GM23338 (cell line): ENCODE results near the gene SLC52A1. TPM values are rescaled to one million over a fixed set of nuclear protein-coding genes. Genes with fewer than 3 reads are reported as not detected.

ENCODE experiments used
- ATAC-seq: fragments of 200-7000 bp; cut with Tn5 transposase; 3 replicates; pipeline ENCODE4 v1.9.1; 2020
- DNase-seq: peaks from one replicate; pipeline ENCODE4 v3.0.0-alpha.2; 2015; ENCODE audit warnings: low spot score
- H2AFZ ChIP-seq: fragments of 200-600 bp; sonication (generic); 2 replicates; pipeline ENCODE4 v1.8.0; 2016; ENCODE audit warnings: antibody characterized with exemption, mild to moderate bottlenecking, moderate library complexity
- H3F3A ChIP-seq: fragments of 200-600 bp; sonication (generic); replicated peaks from 2 replicates; pipeline ENCODE4 v1.8.0; 2017; ENCODE audit warnings: antibody characterized with exemption, mixed run types, low read depth
- H3K27ac ChIP-seq: fragments of 200-600 bp; sonication (generic); 2 replicates; pipeline ENCODE4 v1.6.1; 2016; ENCODE audit warnings: low read depth
- H3K27me3 ChIP-seq: fragments of 200-600 bp; sonication (generic); 2 replicates; pipeline ENCODE4 v1.8.0; 2016; ENCODE audit warnings: mild to moderate bottlenecking, mixed run types, moderate library complexity; ENCODE audit not compliant: insufficient read depth
- H3K36me3 ChIP-seq: fragments of 200-600 bp; sonication (generic); 2 replicates; pipeline ENCODE4 v1.8.0; 2016; ENCODE audit warnings: mild to moderate bottlenecking; ENCODE audit not compliant: insufficient read depth
- H3K4me1 ChIP-seq: fragments of 200-600 bp; sonication (generic); 2 replicates; pipeline ENCODE4 v1.8.0; 2016; ENCODE audit warnings: mild to moderate bottlenecking, moderate library complexity; ENCODE audit not compliant: insufficient read depth
- H3K4me2 ChIP-seq: fragments of 200-600 bp; sonication (generic); 2 replicates; pipeline ENCODE4 v1.7.1; 2017; ENCODE audit warnings: mixed run types
- H3K4me3 ChIP-seq: fragments of 200-600 bp; sonication (generic); 2 replicates; pipeline ENCODE4 v1.6.1; 2016; ENCODE audit warnings: mixed run types
- H3K79me2 ChIP-seq: fragments of 200-600 bp; sonication (generic); replicated peaks from 2 replicates; pipeline ENCODE4 v1.8.0; 2017; ENCODE audit warnings: mild to moderate bottlenecking; ENCODE audit not compliant: insufficient read depth
- H3K9me2 ChIP-seq: fragments of 200-600 bp; sonication (generic); 2 replicates; pipeline ENCODE4 v1.8.0; 2017; ENCODE audit not compliant: insufficient read depth
- H4K20me1 ChIP-seq: fragments of 200-600 bp; sonication (generic); replicated peaks from 2 replicates; pipeline ENCODE4 v1.8.0; 2017; ENCODE audit warnings: mild to moderate bottlenecking; ENCODE audit not compliant: insufficient read depth
- H3K27ac Mint-ChIP-seq: 2 replicates; pipeline ENCODE4 v1.8.0; 2020; ENCODE audit warnings: inconsistent platforms, mild to moderate bottlenecking, moderate library complexity, mixed read lengths
- H3K27me3 Mint-ChIP-seq: 3 replicates; pipeline ENCODE4 v1.8.0; 2022; ENCODE audit warnings: low read depth, mild to moderate bottlenecking, moderate library complexity, mixed read lengths, inconsistent platforms; ENCODE audit not compliant: insufficient read depth, poor library complexity
- H3K36me3 Mint-ChIP-seq: 3 replicates; pipeline ENCODE4 v1.8.0; 2021; ENCODE audit warnings: low read depth, mild to moderate bottlenecking, inconsistent platforms, moderate library complexity, mixed read lengths
- H3K4me1 Mint-ChIP-seq: 3 replicates; pipeline ENCODE4 v1.8.0; 2020; ENCODE audit warnings: mild to moderate bottlenecking, inconsistent platforms, mixed read lengths
- H3K4me3 Mint-ChIP-seq: 3 replicates; pipeline ENCODE4 v1.8.0; 2021; ENCODE audit warnings: moderate library complexity, mild to moderate bottlenecking, inconsistent platforms, mixed read lengths
- H3K9me3 Mint-ChIP-seq: 3 replicates; pipeline ENCODE4 v1.8.0; 2020; ENCODE audit warnings: moderate library complexity, mild to moderate bottlenecking, inconsistent platforms, mixed read lengths
- CREB1 ChIP-seq: fragments of 250-450 bp; sonication (Bioruptor Pico); IDR thresholded peaks from 2 replicates; pipeline ENCODE4 v1.5.0; 2020; ENCODE audit warnings: low read depth, mild to moderate bottlenecking, moderate library complexity
- CTCF ChIP-seq, 2 experiments: fragments of 200-600 bp in 1 of 2; sonication (generic) in 1 of 2; conservative IDR thresholded peaks; 2 replicates each; pipeline versions ENCODE4 v1.5.1 to v1.6.1; 2016 to 2017; ENCODE audit warnings: antibody characterized with exemption in 2 of 2, low read depth in 2 of 2, mild to moderate bottlenecking in 2 of 2, moderate library complexity in 1 of 2
- EZH2 ChIP-seq: fragments of 200-600 bp; sonication (generic); IDR thresholded peaks from one replicate; pipeline ENCODE4 v1.8.0; 2017; ENCODE audit warnings: antibody characterized with exemption, mild to moderate bottlenecking, low read depth; ENCODE audit not compliant: unreplicated experiment
- JUNB ChIP-seq: IDR thresholded peaks from one replicate; pipeline ENCODE4 v1.6.1; 2016; ENCODE audit warnings: antibody characterized with exemption; ENCODE audit not compliant: unreplicated experiment
- NANOG ChIP-seq: IDR thresholded peaks from 2 replicates; pipeline ENCODE4 v1.6.1; 2016; ENCODE audit warnings: antibody characterized with exemption, borderline replicate concordance
- POLR2AphosphoS5 ChIP-seq: IDR thresholded peaks from 2 replicates; pipeline ENCODE4 v1.6.1; 2016; ENCODE audit warnings: antibody characterized with exemption, low read depth
- REST ChIP-seq: IDR thresholded peaks from one replicate; pipeline ENCODE4 v1.6.1; 2018; ENCODE audit warnings: antibody characterized with exemption; ENCODE audit not compliant: unreplicated experiment
- ZNF114 ChIP-seq: fragments of 250-450 bp; sonication (Bioruptor Pico); IDR thresholded peaks from 2 replicates; pipeline ENCODE4 v1.5.0; 2020; ENCODE audit warnings: mild to moderate bottlenecking, moderate library complexity
- ZNF331 ChIP-seq: fragments of 250-450 bp; sonication (Bioruptor Pico); IDR thresholded peaks from 2 replicates; pipeline ENCODE4 v1.5.0; 2020; ENCODE audit warnings: low read depth, mild to moderate bottlenecking, moderate library complexity
- ZNF462 ChIP-seq: fragments of 250-450 bp; sonication (Bioruptor Pico); IDR thresholded peaks from 2 replicates; pipeline ENCODE4 v1.5.0; 2020; ENCODE audit warnings: mild to moderate bottlenecking, moderate library complexity
- polyA plus RNA-seq: library from polyadenylated mRNA; unstranded; fragments of >200 nt; fragmentation: Nextera tagmentation; extraction: Ambion mirVana; gene quantifications from 2 replicates; pipeline ENCODE4 v1.2.1, GENCODE V29; 2016
- total RNA-seq: library from RNA; depleted of rRNA; stranded (reverse); fragments of >200 nt; shearing (Covaris generic); gene quantifications from 2 replicates; pipeline ENCODE4 v1.2.3, GENCODE V29; 2014

The SLC52A1 gene
- total and polyA plus RNA-seq, 2 experiments from 2014 or later = 0.21 to 0.63 TPM

GRCh38 chr17:5050278-5050677 is 15.1 kb upstream of the SLC52A1 start:
- ATAC-seq (no peak), DNase-seq (no peak)
- Mint-ChIP-seq H3K27ac (no peak overlapping the region), H3K27me3 (peaks cover 11% of the 10 kb centered on the region), H3K9me3 (peaks cover 6% of the 10 kb centered on the region), H3K4me1 (no peaks in the 10 kb centered on the region), H3K4me3 (no peak overlapping the region), H3K36me3 (peaks cover 5% of the 10 kb centered on the region; the same call in 2 of the 3 replicates)
- no peak overlapping the region for H3K4me2 ChIP-seq
- H3K27ac ChIP-seq = no peak overlapping the region
- 0 out of 2 replicates have a peak overlapping the region, but pooled peaks have one; percentile 43 for H2AFZ ChIP-seq
- no peaks in the 10 kb centered on the region for H3F3A ChIP-seq
- no peak for TF ChIP-seq NANOG
- no peaks in the 10 kb centered on the region for H4K20me1 ChIP-seq
- no peaks in the 10 kb centered on the region for H3K9me2 ChIP-seq
- no peaks in the 10 kb centered on the region for H3K27me3 ChIP-seq
- H3K79me2 ChIP-seq = no peaks in the 10 kb centered on the region
- no peaks in the 10 kb centered on the region for H3K4me1 ChIP-seq
- H3K36me3 ChIP-seq = no peaks in the 10 kb centered on the region
- no peak overlapping the region for H3K4me3 ChIP-seq

- H3K27ac ChIP-seq = no peak overlapping the region
- H3F3A ChIP-seq = no peaks in the 10 kb centered on the region
- H3K9me2 ChIP-seq = no peaks in the 10 kb centered on the region
- no peaks in the 10 kb centered on the region for H3K27me3 ChIP-seq
- Mint-ChIP-seq H3K4me1 (no peaks in the 10 kb centered on the region), H3K27ac (no peak overlapping the region), H3K36me3 (peaks cover under 1% of the 10 kb centered on the region; the same call in 1 of the 3 replicates), H3K4me3 (no peak overlapping the region), H3K27me3 (peaks cover 9% of the 10 kb centered on the region), H3K9me3 (no peaks in the 10 kb centered on the region; the same call in 1 of the 3 replicates)
- no peaks in the 10 kb centered on the region for H3K36me3 ChIP-seq
- ATAC-seq = no peak
- peak overlapping the region; percentile 43; the same call in 1 of the 2 replicates for H2AFZ ChIP-seq
- H4K20me1 ChIP-seq = no peaks in the 10 kb centered on the region
- no peaks in the 10 kb centered on the region for H3K79me2 ChIP-seq
- H3K4me2 ChIP-seq = no peak overlapping the region
- H3K4me3 ChIP-seq = no peak overlapping the region
- no peak for DNase-seq
- no peaks in the 10 kb centered on the region for H3K4me1 ChIP-seq
- TF ChIP-seq REST = no peak
- no peak for TF ChIP-seq CTCF (conservative IDR thresholded peaks at IDR 0.05; ENCODE audit: low read depth in 2 of 2)
- no peak for TF ChIP-seq POLR2AphosphoS5
- no peak for TF ChIP-seq JUNB
- TF ChIP-seq ZNF331 (CRISPR knock-in tag) = no peak
- TF ChIP-seq ZNF114 (CRISPR knock-in tag) = no peak
- TF ChIP-seq NANOG = no peak
- no peak for TF ChIP-seq EZH2
- no peak for TF ChIP-seq ZNF462 (CRISPR knock-in tag)
- TF ChIP-seq CREB1 (CRISPR knock-in tag) = no peak
Measured at GRCh38 chr17:5049314-5049841, 14.2 kb upstream of the SLC52A1 start.
